ENCODE results near the gene CELF4.

CELF4 gene

DNA sequence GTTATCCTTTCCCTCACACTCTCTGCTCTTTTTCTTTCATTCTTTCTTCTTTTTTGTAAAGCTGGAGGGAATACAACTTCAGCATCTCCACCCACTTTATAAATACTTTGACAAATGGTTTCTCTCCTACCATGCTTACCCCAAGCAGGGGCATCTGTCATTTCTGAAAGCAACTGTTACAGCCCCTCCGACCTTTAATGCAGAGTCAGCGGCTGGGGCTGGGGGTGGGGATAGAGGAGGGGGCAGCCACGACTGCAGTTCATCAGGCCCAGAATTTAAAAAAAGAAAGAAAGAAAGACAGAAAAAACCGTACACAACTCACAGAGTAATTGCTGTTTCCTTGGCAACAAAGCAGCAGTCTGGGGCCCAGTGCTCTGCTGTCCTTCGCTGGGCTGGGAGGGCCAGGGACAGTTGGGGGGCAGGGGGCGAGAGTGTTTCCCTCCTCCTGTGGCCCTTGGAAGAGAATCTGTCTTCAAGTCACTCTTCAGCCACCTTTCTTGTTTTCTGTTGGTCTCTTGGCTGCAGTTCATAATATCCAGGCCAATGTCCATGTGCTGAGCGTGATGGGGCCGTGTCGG lies 53.8 kb downstream of the CELF4 start:
- Histone ChIP-seq H3K4me3 (ENCODE audit: low read length in 2 of 2) (no peak overlapping the region), H3K9me3 (ENCODE audit: control insufficient read depth in 2 of 2, low read length in 2 of 2) (peaks cover 0 to 4% of the 10 kb centered on the region in 2 donors), H3K27me3 (ENCODE audit: control insufficient read depth in 2 of 2, insufficient read depth in 2 of 2, low read length in 2 of 2) (no peaks in the 10 kb centered on the region), H3K36me3 (ENCODE audit: control insufficient read depth in 2 of 2, insufficient read depth in 2 of 2, low read length in 2 of 2) (no peaks in the 10 kb centered on the region), H3K27ac (ENCODE audit: low read depth in 2 of 2, low read length in 2 of 2) (no peak overlapping the region), H3K9ac (ENCODE audit: low read depth in 1 of 2, low read length in 2 of 2) (no peak overlapping the region), H3K4me1 (ENCODE audit: control insufficient read depth in 2 of 2, insufficient read depth in 2 of 2, low read length in 2 of 2) (no peaks in the 10 kb centered on the region)

DNA sequence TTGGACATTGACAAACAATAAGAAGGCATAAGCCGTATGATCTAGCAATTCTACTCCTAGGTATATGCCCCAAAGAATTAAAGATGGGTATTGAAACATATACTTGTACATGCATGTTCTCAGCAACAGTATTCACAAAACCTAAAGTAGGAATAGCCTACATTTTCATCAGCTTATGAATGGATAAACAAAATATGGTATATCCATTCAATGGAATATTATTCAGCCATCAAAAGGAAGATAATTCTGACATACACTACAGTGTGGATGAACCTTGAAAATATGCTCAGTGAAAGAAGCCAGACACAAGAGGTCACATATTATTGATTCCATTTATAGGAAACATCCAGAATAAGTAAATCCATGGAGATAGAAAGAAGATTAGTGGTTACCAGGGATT lies 56.0 kb downstream of the CELF4 start:
- Histone ChIP-seq H3K9me3 (ENCODE audit: control insufficient read depth in 2 of 2, low read length in 2 of 2) (peaks cover 0 to 4% of the 10 kb centered on the region in 2 donors), H3K9ac (ENCODE audit: low read depth in 1 of 2, low read length in 2 of 2) (no peak overlapping the region), H3K4me1 (ENCODE audit: control insufficient read depth in 2 of 2, insufficient read depth in 2 of 2, low read length in 2 of 2) (no peaks in the 10 kb centered on the region), H3K27me3 (ENCODE audit: control insufficient read depth in 2 of 2, insufficient read depth in 2 of 2, low read length in 2 of 2) (no peaks in the 10 kb centered on the region), H3K4me3 (ENCODE audit: low read length in 2 of 2) (no peak overlapping the region), H3K27ac (ENCODE audit: low read depth in 2 of 2, low read length in 2 of 2) (no peak overlapping the region), H3K36me3 (ENCODE audit: control insufficient read depth in 2 of 2, insufficient read depth in 2 of 2, low read length in 2 of 2) (no peaks in the 10 kb centered on the region)

DNA sequence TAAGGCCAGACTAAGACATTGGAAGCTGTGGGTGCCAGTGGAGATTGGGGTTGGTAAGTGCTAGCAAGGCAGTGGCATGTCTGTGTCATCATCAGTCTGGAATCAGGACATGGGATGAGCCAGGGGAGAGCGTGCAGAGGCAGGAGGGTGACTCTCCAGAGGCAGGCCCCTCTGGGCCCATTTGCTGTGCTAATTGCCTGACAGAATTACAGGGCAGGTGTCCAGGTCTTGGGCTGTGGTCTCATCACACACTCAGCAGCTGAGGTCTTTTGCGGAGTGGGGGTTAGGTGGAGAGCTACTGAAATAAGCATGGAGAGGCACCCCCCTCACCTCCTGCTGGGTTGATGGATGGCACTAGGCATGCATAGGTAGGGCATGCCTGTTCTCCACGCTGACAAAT lies 57.4 kb downstream of the CELF4 start:
- no peak overlapping the region for H3K27ac ChIP-seq (ENCODE audit: low read depth in 2 of 2, low read length in 2 of 2)
- H3K4me3 ChIP-seq (ENCODE audit: low read length in 2 of 2): no peak overlapping the region

DNA sequence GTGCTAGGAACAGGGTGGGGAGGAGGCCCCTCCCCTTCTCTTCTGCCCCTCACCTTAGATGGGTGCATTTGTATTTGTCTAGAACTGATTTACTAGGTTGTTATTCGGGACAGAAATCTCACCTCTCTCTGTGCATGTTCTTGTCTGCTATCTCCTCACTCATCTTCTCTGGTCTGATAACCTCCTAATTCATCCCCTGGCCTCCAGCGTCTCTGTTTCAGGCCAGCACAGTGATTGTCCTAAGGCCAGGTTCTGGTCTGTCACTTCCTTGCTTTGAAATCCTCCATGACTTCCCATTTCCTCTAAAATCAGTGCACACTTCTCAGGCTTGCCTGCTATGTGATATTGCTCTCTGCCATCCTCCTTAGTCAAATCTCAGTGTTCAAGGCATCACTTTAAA lies 58.4 kb downstream of the CELF4 start:
- Histone ChIP-seq H3K4me3 (ENCODE audit: low read length in 2 of 2) (no peak overlapping the region), H3K36me3 (ENCODE audit: control insufficient read depth in 2 of 2, insufficient read depth in 2 of 2, low read length in 2 of 2) (no peaks in the 10 kb centered on the region), H3K27me3 (ENCODE audit: control insufficient read depth in 2 of 2, insufficient read depth in 2 of 2, low read length in 2 of 2) (no peaks in the 10 kb centered on the region), H3K9ac (ENCODE audit: low read depth in 1 of 2, low read length in 2 of 2) (no peak overlapping the region), H3K4me1 (ENCODE audit: control insufficient read depth in 2 of 2, insufficient read depth in 2 of 2, low read length in 2 of 2) (no peaks in the 10 kb centered on the region), H3K27ac (ENCODE audit: low read depth in 2 of 2, low read length in 2 of 2) (no peak overlapping the region), H3K9me3 (ENCODE audit: control insufficient read depth in 2 of 2, low read length in 2 of 2) (peaks cover 0 to 4% of the 10 kb centered on the region in 2 donors)

More for the DNA sequence above, 57.4 kb downstream of the CELF4 start:
- Histone ChIP-seq H3K9me3 (ENCODE audit: control insufficient read depth in 2 of 2, low read length in 2 of 2) (peaks cover 0 to 4% of the 10 kb centered on the region in 2 donors), H3K9ac (ENCODE audit: low read depth in 1 of 2, low read length in 2 of 2) (no peak overlapping the region), H3K4me1 (ENCODE audit: control insufficient read depth in 2 of 2, insufficient read depth in 2 of 2, low read length in 2 of 2) (no peaks in the 10 kb centered on the region), H3K36me3 (ENCODE audit: control insufficient read depth in 2 of 2, insufficient read depth in 2 of 2, low read length in 2 of 2) (no peaks in the 10 kb centered on the region), H3K27me3 (ENCODE audit: control insufficient read depth in 2 of 2, insufficient read depth in 2 of 2, low read length in 2 of 2) (no peaks in the 10 kb centered on the region)

DNA sequence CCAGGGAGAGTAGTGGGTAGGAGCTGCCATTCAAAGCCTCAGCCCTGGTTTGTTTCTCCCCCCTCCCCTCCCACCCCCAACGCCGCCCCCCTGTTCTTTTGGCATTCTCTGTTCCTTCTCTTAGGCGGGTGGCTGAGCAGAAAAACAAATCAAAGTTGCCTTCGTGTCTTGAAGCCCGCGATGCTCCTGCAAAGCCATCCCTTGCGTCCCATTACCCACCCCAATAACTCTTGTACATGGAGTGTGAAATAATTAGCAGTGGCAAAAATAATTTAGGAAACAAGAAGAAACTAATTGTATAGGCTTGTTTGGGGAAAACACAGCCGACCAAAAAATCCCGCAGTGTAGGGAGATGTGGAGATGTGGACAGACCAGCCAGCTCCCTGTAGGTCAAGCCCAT lies 59.6 kb downstream of the CELF4 start:
- peaks cover 0 to 4% of the 10 kb centered on the region in 2 donors for H3K9me3 ChIP-seq (ENCODE audit: control insufficient read depth in 2 of 2, low read length in 2 of 2)
- no peaks in the 10 kb centered on the region for H3K27me3 ChIP-seq (ENCODE audit: control insufficient read depth in 2 of 2, insufficient read depth in 2 of 2, low read length in 2 of 2)
- H3K36me3 ChIP-seq (ENCODE audit: control insufficient read depth in 2 of 2, insufficient read depth in 2 of 2, low read length in 2 of 2): no peaks in the 10 kb centered on the region
- no peak overlapping the region for H3K9ac ChIP-seq (ENCODE audit: low read depth in 1 of 2, low read length in 2 of 2)
- no peaks in the 10 kb centered on the region for H3K4me1 ChIP-seq (ENCODE audit: control insufficient read depth in 2 of 2, insufficient read depth in 2 of 2, low read length in 2 of 2)
- H3K27ac ChIP-seq (ENCODE audit: low read depth in 2 of 2, low read length in 2 of 2): no peak overlapping the region
- no peak overlapping the region for H3K4me3 ChIP-seq (ENCODE audit: low read length in 2 of 2)

DNA sequence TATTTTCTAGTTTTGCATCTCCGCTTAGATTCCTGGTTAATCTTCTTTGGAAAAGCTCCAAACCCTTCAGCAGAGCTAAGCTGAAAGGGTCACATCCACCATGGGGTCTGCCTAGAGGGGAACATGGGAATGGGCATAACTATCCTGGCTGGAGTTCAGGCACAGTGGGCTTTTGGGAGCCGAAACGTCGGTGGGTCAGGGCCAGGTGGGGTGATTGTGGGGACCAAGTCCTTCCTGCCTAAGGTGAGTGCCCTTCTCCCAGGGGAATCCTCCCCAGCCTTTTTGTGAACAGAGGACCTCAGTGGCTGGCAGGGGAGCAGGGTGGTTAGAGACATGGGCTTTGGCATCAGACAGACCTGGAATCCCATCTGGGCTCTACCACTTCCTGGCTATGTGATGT lies 60.3 kb downstream of the CELF4 start:
- no peak overlapping the region for H3K4me3 ChIP-seq (ENCODE audit: low read length in 2 of 2)
- no peak overlapping the region for H3K27ac ChIP-seq (ENCODE audit: low read depth in 2 of 2, low read length in 2 of 2)
- H3K36me3 ChIP-seq (ENCODE audit: control insufficient read depth in 2 of 2, insufficient read depth in 2 of 2, low read length in 2 of 2): no peaks in the 10 kb centered on the region
- peaks cover 0 to 4% of the 10 kb centered on the region in 2 donors for H3K9me3 ChIP-seq (ENCODE audit: control insufficient read depth in 2 of 2, low read length in 2 of 2)
- H3K27me3 ChIP-seq (ENCODE audit: control insufficient read depth in 2 of 2, insufficient read depth in 2 of 2, low read length in 2 of 2): no peaks in the 10 kb centered on the region
- no peak overlapping the region for H3K9ac ChIP-seq (ENCODE audit: low read depth in 1 of 2, low read length in 2 of 2)
- no peaks in the 10 kb centered on the region for H3K4me1 ChIP-seq (ENCODE audit: control insufficient read depth in 2 of 2, insufficient read depth in 2 of 2, low read length in 2 of 2)

DNA sequence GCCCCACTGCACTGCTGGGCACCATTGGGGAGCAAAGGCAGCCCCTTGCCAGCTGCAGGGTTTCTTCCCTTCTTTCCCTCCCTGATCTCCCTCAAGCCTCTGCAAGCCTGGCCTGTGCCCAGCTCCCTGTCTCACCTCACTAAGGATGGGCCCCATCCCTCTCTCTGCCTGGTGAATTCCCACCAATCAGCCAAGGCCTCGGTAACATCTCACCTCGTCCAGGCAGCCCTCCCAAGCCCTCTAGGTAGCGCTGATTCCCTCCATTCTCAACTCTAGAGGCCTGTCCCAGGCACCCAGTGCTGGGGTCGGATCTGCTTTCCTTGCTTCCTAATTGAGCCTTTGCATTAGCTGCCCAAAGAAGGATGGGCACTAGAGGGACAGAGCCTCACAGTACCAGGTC lies 63.0 kb downstream of the CELF4 start:
- Histone ChIP-seq H3K36me3 (ENCODE audit: control insufficient read depth in 2 of 2, insufficient read depth in 2 of 2, low read length in 2 of 2) (no peaks in the 10 kb centered on the region), H3K4me1 (ENCODE audit: control insufficient read depth in 2 of 2, insufficient read depth in 2 of 2, low read length in 2 of 2) (no peaks in the 10 kb centered on the region), H3K27ac (ENCODE audit: low read depth in 2 of 2, low read length in 2 of 2) (no peak overlapping the region), H3K9me3 (ENCODE audit: control insufficient read depth in 2 of 2, low read length in 2 of 2) (no peaks in the 10 kb centered on the region), H3K4me3 (ENCODE audit: low read length in 2 of 2) (no peak overlapping the region), H3K27me3 (ENCODE audit: control insufficient read depth in 2 of 2, insufficient read depth in 2 of 2, low read length in 2 of 2) (no peaks in the 10 kb centered on the region), H3K9ac (ENCODE audit: low read depth in 1 of 2, low read length in 2 of 2) (no peak overlapping the region)

DNA sequence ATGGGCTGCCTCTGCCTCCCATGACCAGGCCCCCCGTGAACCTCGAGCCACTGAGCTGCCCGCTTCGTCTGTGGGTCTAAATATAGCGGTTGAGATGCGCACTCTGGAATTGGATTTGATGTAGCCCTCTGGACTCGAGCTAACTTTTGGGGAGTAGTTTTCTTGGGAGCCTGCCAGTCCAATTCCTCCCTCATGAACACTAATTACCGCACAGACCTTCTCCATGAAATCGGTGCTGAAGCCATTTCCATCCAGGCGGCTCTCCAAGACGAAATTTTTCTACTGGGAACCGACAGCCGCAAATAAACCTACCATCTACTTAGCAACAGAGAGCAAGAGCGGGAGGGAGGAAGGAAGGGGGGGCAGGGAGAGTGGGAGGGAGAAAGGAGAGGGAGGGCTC lies 63.6 kb downstream of the CELF4 start:
- no peaks in the 10 kb centered on the region for H3K4me1 ChIP-seq (ENCODE audit: control insufficient read depth in 2 of 2, insufficient read depth in 2 of 2, low read length in 2 of 2)
- no peak overlapping the region for H3K4me3 ChIP-seq (ENCODE audit: low read length in 2 of 2)
- H3K27me3 ChIP-seq (ENCODE audit: control insufficient read depth in 2 of 2, insufficient read depth in 2 of 2, low read length in 2 of 2): no peaks in the 10 kb centered on the region
- no peaks in the 10 kb centered on the region for H3K9me3 ChIP-seq (ENCODE audit: control insufficient read depth in 2 of 2, low read length in 2 of 2)
- no peak overlapping the region for H3K9ac ChIP-seq (ENCODE audit: low read depth in 1 of 2, low read length in 2 of 2)
- no peak overlapping the region for H3K27ac ChIP-seq (ENCODE audit: low read depth in 2 of 2, low read length in 2 of 2)
- no peaks in the 10 kb centered on the region for H3K36me3 ChIP-seq (ENCODE audit: control insufficient read depth in 2 of 2, insufficient read depth in 2 of 2, low read length in 2 of 2)

DNA sequence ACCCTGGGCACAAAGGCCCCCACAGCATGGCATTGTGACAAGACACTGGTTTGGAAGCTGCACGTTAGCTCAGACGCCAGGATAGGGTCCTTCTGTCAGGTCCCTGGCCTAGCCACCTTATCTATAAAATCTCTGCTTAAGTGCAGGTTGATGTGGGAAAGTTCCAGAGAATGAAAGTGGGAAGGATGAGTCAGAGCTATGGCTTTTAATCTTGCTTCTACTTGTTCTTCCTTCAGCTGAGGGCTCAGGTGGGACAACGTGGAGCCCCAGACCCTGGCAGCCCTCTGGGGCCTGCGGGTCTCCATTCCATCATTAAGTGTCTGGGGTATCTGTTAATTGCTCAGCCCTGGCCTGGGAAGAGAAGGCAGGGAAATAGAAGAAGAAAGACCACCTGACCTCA lies 64.5 kb downstream of the CELF4 start:
- H3K27me3 ChIP-seq (ENCODE audit: control insufficient read depth in 2 of 2, insufficient read depth in 2 of 2, low read length in 2 of 2): no peaks in the 10 kb centered on the region
- H3K4me1 ChIP-seq (ENCODE audit: control insufficient read depth in 2 of 2, insufficient read depth in 2 of 2, low read length in 2 of 2): no peaks in the 10 kb centered on the region
- H3K9me3 ChIP-seq (ENCODE audit: control insufficient read depth in 2 of 2, low read length in 2 of 2): no peaks in the 10 kb centered on the region
- H3K9ac ChIP-seq (ENCODE audit: low read depth in 1 of 2, low read length in 2 of 2): no peak overlapping the region
- no peak overlapping the region for H3K4me3 ChIP-seq (ENCODE audit: low read length in 2 of 2)
- H3K27ac ChIP-seq (ENCODE audit: low read depth in 2 of 2, low read length in 2 of 2): no peak overlapping the region
- no peaks in the 10 kb centered on the region for H3K36me3 ChIP-seq (ENCODE audit: control insufficient read depth in 2 of 2, insufficient read depth in 2 of 2, low read length in 2 of 2)

DNA sequence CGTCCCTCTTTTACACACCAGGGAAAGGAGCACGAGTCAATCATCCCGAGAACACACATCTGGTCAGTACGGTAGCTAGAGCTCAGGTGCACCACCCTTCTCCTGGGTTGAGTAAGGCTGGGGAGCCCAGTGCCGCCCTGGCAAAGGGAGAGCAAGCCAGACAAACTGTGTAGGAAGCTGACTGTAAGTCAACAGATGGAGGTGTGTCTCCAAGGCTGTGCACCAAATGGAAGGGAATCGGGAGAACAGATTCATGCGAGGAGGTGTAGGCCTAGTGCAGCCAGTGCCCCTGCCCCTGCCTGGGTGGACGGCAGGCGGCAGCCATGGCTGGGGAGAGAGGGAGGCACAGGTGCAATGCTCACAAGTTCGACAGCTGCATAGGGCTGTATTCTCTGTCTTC lies 65.7 kb downstream of the CELF4 start:
- no peaks in the 10 kb centered on the region for H3K27me3 ChIP-seq (ENCODE audit: control insufficient read depth in 2 of 2, insufficient read depth in 2 of 2, low read length in 2 of 2)
- H3K9me3 ChIP-seq (ENCODE audit: control insufficient read depth in 2 of 2, low read length in 2 of 2): no peaks in the 10 kb centered on the region
- H3K27ac ChIP-seq (ENCODE audit: low read depth in 2 of 2, low read length in 2 of 2): no peak overlapping the region
- H3K4me1 ChIP-seq (ENCODE audit: control insufficient read depth in 2 of 2, insufficient read depth in 2 of 2, low read length in 2 of 2): no peaks in the 10 kb centered on the region
- H3K4me3 ChIP-seq (ENCODE audit: low read length in 2 of 2): no peak overlapping the region
- H3K36me3 ChIP-seq (ENCODE audit: control insufficient read depth in 2 of 2, insufficient read depth in 2 of 2, low read length in 2 of 2): no peaks in the 10 kb centered on the region
- no peak overlapping the region for H3K9ac ChIP-seq (ENCODE audit: low read depth in 1 of 2, low read length in 2 of 2)

DNA sequence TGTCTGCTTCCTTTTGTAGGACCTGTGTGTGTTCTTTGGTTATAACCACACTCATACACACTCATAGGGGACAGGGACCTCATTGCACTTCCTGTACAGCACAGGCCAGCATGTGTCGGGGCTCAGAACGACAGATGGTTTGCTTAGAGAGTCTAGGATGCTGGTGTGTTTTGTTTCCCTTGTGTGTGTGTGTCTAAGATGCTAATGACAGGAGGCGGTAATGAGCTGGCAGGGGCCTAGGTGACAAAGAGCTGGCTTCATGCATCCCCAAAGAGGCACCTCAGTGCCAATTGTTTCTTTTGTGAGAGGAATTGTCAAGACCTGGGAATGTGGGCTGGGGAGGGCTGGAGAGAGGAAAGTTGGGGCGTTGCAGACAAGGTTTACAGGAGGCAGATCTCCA lies 66.6 kb downstream of the CELF4 start:
- Histone ChIP-seq H3K4me3 (ENCODE audit: low read length in 2 of 2) (no peak overlapping the region), H3K27ac (ENCODE audit: low read depth in 2 of 2, low read length in 2 of 2) (no peak overlapping the region), H3K4me1 (ENCODE audit: control insufficient read depth in 2 of 2, insufficient read depth in 2 of 2, low read length in 2 of 2) (no peaks in the 10 kb centered on the region), H3K36me3 (ENCODE audit: control insufficient read depth in 2 of 2, insufficient read depth in 2 of 2, low read length in 2 of 2) (no peaks in the 10 kb centered on the region), H3K9me3 (ENCODE audit: control insufficient read depth in 2 of 2, low read length in 2 of 2) (no peaks in the 10 kb centered on the region), H3K9ac (ENCODE audit: low read depth in 1 of 2, low read length in 2 of 2) (no peak overlapping the region), H3K27me3 (ENCODE audit: control insufficient read depth in 2 of 2, insufficient read depth in 2 of 2, low read length in 2 of 2) (no peaks in the 10 kb centered on the region)

Measured in mucosa of rectum (tissue), 2 donors.